IMR-90 (cell line): ENCODE measurements around the gene SEC23A. TPM values are rescaled to one million over a fixed set of nuclear protein-coding genes. Genes with fewer than 3 reads are reported as not detected.

Experiments used
- ATAC-seq: fragments of 200-7000 bp; cut with Tn5 transposase; 2 replicates; pipeline ENCODE4 v1.9.1; 2020; ENCODE audit warnings: low read depth, mild to moderate bottlenecking, moderate library complexity
- BruUV-seq: library from RNA; stranded (reverse); fragments of 400-500 nt; replicated peaks from 2 replicates; lab custom pipeline; 2021; lab: Mats Ljungman, UMichigan
- CTCF ChIA-PET: fragments of 300-600 bp; formaldehyde crosslinking; extraction: SDS; loops from one replicate; lab custom pipeline; 2021; ENCODE audit warnings: antibody characterized with exemption; lab: Yijun Ruan, JAX
- POLR2A ChIA-PET: fragments of 300-600 bp; sonication (Branson Sonifier 250); formaldehyde crosslinking; loops from one replicate; lab custom pipeline; 2022; ENCODE audit warnings: antibody characterized with exemption; ENCODE audit not compliant: unreplicated experiment; lab: Charles Lee
- DNase-seq: peaks from one replicate; pipeline ENCODE4 v3.0.0; 2013
- H2AFZ ChIP-seq: replicated peaks from 2 replicates; pipeline ENCODE3; 2013; ENCODE audit warnings: low read length, mild to moderate bottlenecking; ENCODE audit not compliant: poor library complexity
- H2AK5ac ChIP-seq: 2 replicates; pipeline ENCODE4 v1.6.1; 2013; ENCODE audit warnings: low read depth, low read length, inconsistent platforms
- H2AK9ac ChIP-seq: replicated peaks from 2 replicates; pipeline ENCODE3; 2013; ENCODE audit warnings: mild to moderate bottlenecking, low read depth, low read length, moderate library complexity; ENCODE audit not compliant: poor library complexity
- H2BK120ac ChIP-seq: 2 replicates; pipeline ENCODE4 v1.6.1; 2013; ENCODE audit warnings: low read depth, low read length, inconsistent platforms
- H2BK15ac ChIP-seq: 3 replicates; pipeline ENCODE4 v1.6.1; 2013; ENCODE audit warnings: low read depth, low read length, inconsistent platforms
- H2BK20ac ChIP-seq: 2 replicates; pipeline ENCODE4 v1.6.1; 2013; ENCODE audit warnings: low read depth, mild to moderate bottlenecking, inconsistent platforms, low read length, moderate library complexity
- H2BK5ac ChIP-seq: 2 replicates; pipeline ENCODE4 v1.6.1; 2013; ENCODE audit warnings: mild to moderate bottlenecking, low read depth, low read length, inconsistent platforms; ENCODE audit not compliant: poor library complexity, severe bottlenecking
- H3K14ac ChIP-seq: replicated peaks from 2 replicates; pipeline ENCODE4 v1.6.1; 2013; ENCODE audit warnings: low read depth, low read length, inconsistent platforms
- H3K18ac ChIP-seq: 2 replicates; pipeline ENCODE4 v1.6.1; 2013; ENCODE audit warnings: low read depth, low read length, control low read depth
- H3K23ac ChIP-seq: 2 replicates; pipeline ENCODE4 v1.6.1; 2013; ENCODE audit warnings: low read depth, low read length, inconsistent platforms
- H3K27ac ChIP-seq: 2 replicates; pipeline ENCODE4 v1.5.1; 2013; ENCODE audit warnings: mild to moderate bottlenecking, control low read depth, low read length; ENCODE audit not compliant: insufficient read depth
- H3K27me3 ChIP-seq: 2 replicates; pipeline ENCODE4 v1.6.1; 2013; ENCODE audit warnings: low read length; ENCODE audit not compliant: control insufficient read depth, insufficient read depth
- H3K36me3 ChIP-seq: 2 replicates; pipeline ENCODE4 v1.6.1; 2013; ENCODE audit warnings: low read length, mixed read lengths; ENCODE audit not compliant: control insufficient read depth, insufficient read depth
- H3K4ac ChIP-seq: 2 replicates; pipeline ENCODE4 v1.6.1; 2013; ENCODE audit warnings: low read depth, low read length, inconsistent platforms
- H3K4me1 ChIP-seq: 2 replicates; pipeline ENCODE4 v1.6.1; 2013; ENCODE audit warnings: low read length, mixed read lengths; ENCODE audit not compliant: control insufficient read depth, insufficient read depth
- H3K4me2 ChIP-seq: 2 replicates; pipeline ENCODE4 v1.6.1; 2013; ENCODE audit warnings: low read depth, mild to moderate bottlenecking, control low read depth, low read length, moderate library complexity
- H3K4me3 ChIP-seq: 2 replicates; pipeline ENCODE4 v1.5.1; 2013; ENCODE audit warnings: low read depth, mild to moderate bottlenecking, control low read depth, low read length, moderate library complexity; ENCODE audit not compliant: insufficient read depth
- H3K56ac ChIP-seq: 2 replicates; pipeline ENCODE4 v1.6.1; 2013; ENCODE audit warnings: low read length, inconsistent platforms; ENCODE audit not compliant: insufficient read depth; ENCODE audit errors: extremely low read depth
- H3K79me1 ChIP-seq, 2 experiments: 2 replicates each; pipeline ENCODE4 v1.6.1; 2013; ENCODE audit warnings: low read length in 2 of 2, inconsistent platforms in 1 of 2, low read depth in 1 of 2
- H3K9ac ChIP-seq: 2 replicates; pipeline ENCODE4 v1.6.1; 2013; ENCODE audit warnings: low read depth, low read length, control low read depth
- H3K9me1 ChIP-seq: 2 replicates; pipeline ENCODE4 v1.6.1; 2013; ENCODE audit warnings: low read length, inconsistent platforms; ENCODE audit not compliant: insufficient read depth
- H3K9me3 ChIP-seq: 2 replicates; pipeline ENCODE4 v1.6.1; 2013; ENCODE audit warnings: low read length; ENCODE audit not compliant: control insufficient read depth, insufficient read depth
- H4K20me1 ChIP-seq: 2 replicates; pipeline ENCODE4 v1.6.1; 2013; ENCODE audit warnings: low read length, inconsistent platforms; ENCODE audit not compliant: insufficient read depth
- H4K5ac ChIP-seq: 2 replicates; pipeline ENCODE4 v1.6.1; 2013; ENCODE audit warnings: mild to moderate bottlenecking, low read depth, low read length, control low read depth
- H4K8ac ChIP-seq, 2 experiments: 2 replicates each; pipeline ENCODE4 v1.6.1; 2013; ENCODE audit warnings: low read depth in 2 of 2, low read length in 2 of 2, control low read depth in 1 of 2, inconsistent platforms in 1 of 2
- H4K91ac ChIP-seq: 2 replicates; pipeline ENCODE4 v1.6.1; 2013; ENCODE audit warnings: low read depth, low read length, inconsistent platforms; ENCODE audit not compliant: insufficient read depth
- CEBPB ChIP-seq: IDR thresholded peaks from 2 replicates; pipeline ENCODE4 v1.6.1; 2012; ENCODE audit warnings: low read depth, low read length, improper control_type of control experiment
- FOS ChIP-seq: fragments of 150-350 bp; IDR thresholded peaks from 2 replicates; pipeline ENCODE4 v1.6.1; 2016; ENCODE audit warnings: low read depth, low read length
- MAFK ChIP-seq: IDR thresholded peaks from 2 replicates; pipeline ENCODE4 v1.6.1; 2012; ENCODE audit warnings: low read depth, low read length, improper control_type of control experiment
- MAZ ChIP-seq: IDR thresholded peaks from 2 replicates; pipeline ENCODE4 v1.6.1; 2012; ENCODE audit warnings: low read depth, mild to moderate bottlenecking, low read length, improper control_type of control experiment, moderate library complexity, borderline replicate concordance
- NFE2L2 ChIP-seq: fragments of 150-350 bp; IDR thresholded peaks from 2 replicates; pipeline ENCODE4 v1.6.1; 2016; ENCODE audit warnings: low read depth, mild to moderate bottlenecking, low read length
- POLR2A ChIP-seq: IDR thresholded peaks from 2 replicates; pipeline ENCODE4 v1.6.1; 2012; ENCODE audit warnings: mild to moderate bottlenecking, low read depth, low read length
- SMC3 ChIP-seq: fragments of 150-350 bp; IDR thresholded peaks from 2 replicates; pipeline ENCODE4 v1.6.1; 2016; ENCODE audit warnings: low read depth, mild to moderate bottlenecking, antibody characterized with exemption, low read length, moderate library complexity
- WGBS, 2 experiments: methylation state at CpG; one replicate each; pipeline versions ENCODE4 v1.1.5 to v1.1.7; 2013; ENCODE audit warnings: missing lambda C conversion rate in 2 of 2; ENCODE audit not compliant: insufficient read length in 1 of 2; ENCODE audit errors: extremely low coverage in 2 of 2; 5-methylcytosine and 5-hydroxymethylcytosine counted together
- dilution Hi-C: fragments of 300-500 bp; cut with HindIII; formaldehyde crosslinking; loops from one replicate; pipeline ENCODE4 v1.14.3; 2018; ENCODE audit warnings: low sequenced_read_pairs; ENCODE audit not compliant: unreplicated experiment
- in situ Hi-C: fragments of 300-500 bp; cut with MboI; formaldehyde crosslinking; loops from 3 replicates; pipeline ENCODE4 v1.14.3; 2019; ENCODE audit warnings: low sequenced_read_pairs, inconsistent platforms, mixed read lengths
- intact Hi-C: fragments of 100-400 bp; cut with micrococcal nuclease; formaldehyde crosslinking; loops from 2 replicates; pipeline ENCODE4 v1.10.0; 2022
- polyA plus RNA-seq, 3 experiments: library from polyadenylated mRNA; depleted of rRNA; stranded (reverse); fragments of >200 nt; gene quantifications; 2 replicates each; pipeline ENCODE4 v1.2.3, GENCODE V29; 2012; ENCODE audit warnings: low replicate concordance in 1 of 3
- total RNA-seq: library from RNA; depleted of rRNA; stranded (reverse); fragments of >200 nt; gene quantifications from 2 replicates; pipeline ENCODE4 v1.2.3, GENCODE V29; 2012
- TF ChIP-seq, protein P1 (sequence below): fragments of 150-350 bp; IDR thresholded peaks from 2 replicates; pipeline ENCODE4 v1.6.1; 2016; ENCODE audit warnings: low read depth, mild to moderate bottlenecking, low read length, moderate library complexity, borderline replicate concordance

SEC23A gene
- total and polyA plus RNA-seq, 2 of the 4 experiments (the other 2 are of a cell fraction), result 141 to 609 TPM

DNA sequence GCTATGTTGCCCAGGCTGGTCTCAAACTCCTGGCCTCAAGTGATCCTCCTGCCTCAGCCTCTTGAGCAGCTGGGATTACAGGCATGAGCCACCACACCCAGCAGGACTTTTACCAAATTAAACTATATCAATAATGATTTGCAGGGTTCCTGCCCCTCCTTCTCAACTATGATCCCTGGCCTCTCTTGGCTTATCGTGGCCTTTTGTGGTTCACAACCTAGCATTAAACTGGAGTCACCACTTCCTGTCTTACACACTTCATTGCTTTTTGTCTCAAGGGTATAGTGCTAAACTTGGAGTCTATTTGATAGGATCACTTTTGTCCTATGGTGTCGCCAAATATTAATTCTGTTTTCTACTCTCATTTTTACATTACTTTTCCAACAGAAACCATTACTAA is 64.5 kb downstream of the SEC23A start:
- POLR2A ChIA-PET, result no interaction called here
- no TSS peak for BruUV-seq
- no peak overlapping the region for H4K5ac ChIP-seq

More for the DNA sequence above, 64.5 kb downstream of the SEC23A start:
- Histone ChIP-seq H2AFZ (no peak overlapping the region), H2BK15ac (no peak overlapping the region), H4K91ac (no peak overlapping the region), H4K8ac (no peak overlapping the region), H3K56ac (no peak overlapping the region), H4K20me1 (no peaks in the 10 kb centered on the region), H3K4me3 (no peak overlapping the region), H3K4me2 (no peak overlapping the region), H3K9me1 (no peaks in the 10 kb centered on the region), H3K14ac (no peak overlapping the region), H2AK9ac (no peak overlapping the region), H3K9ac (no peak overlapping the region), H3K4ac (no peak overlapping the region), H2AK5ac (no peak overlapping the region), H3K27ac (no peak overlapping the region), H3K9me3 (no peaks in the 10 kb centered on the region), H3K27me3 (no peaks in the 10 kb centered on the region), H3K36me3 (peaks cover 41% of the 10 kb centered on the region), H2BK120ac (no peak overlapping the region), H3K23ac (no peak overlapping the region), H2BK5ac (no peak overlapping the region), H2BK20ac (no peak overlapping the region), H3K4me1 (no peaks in the 10 kb centered on the region), H3K18ac (no peak overlapping the region), H3K79me1 (peaks cover 9 to 13% of the 10 kb centered on the region in 2 experiments)
- intact Hi-C loops, result loop anchor here (5.0 kb wide), 1 partner anchor 39 kb away; no protein-coding TSS in a partner anchor
- ATAC-seq (no peak), DNase-seq (no peak)
- CTCF ChIA-PET, result interaction anchor here (0.7 to 0.8 kb wide), 3 partner anchors 9 to 44 kb away, joined by 4 to 6 read pairs (median 5); no protein-coding TSS in a partner anchor
- no CpG with 5 or more reads among the region's 2 CpGs for whole genome bisulfite sequencing, 2 experiments
- in situ Hi-C loops, result no loop called here
- no peak for TF ChIP-seq POLR2A
- TF ChIP-seq, protein P1, sequence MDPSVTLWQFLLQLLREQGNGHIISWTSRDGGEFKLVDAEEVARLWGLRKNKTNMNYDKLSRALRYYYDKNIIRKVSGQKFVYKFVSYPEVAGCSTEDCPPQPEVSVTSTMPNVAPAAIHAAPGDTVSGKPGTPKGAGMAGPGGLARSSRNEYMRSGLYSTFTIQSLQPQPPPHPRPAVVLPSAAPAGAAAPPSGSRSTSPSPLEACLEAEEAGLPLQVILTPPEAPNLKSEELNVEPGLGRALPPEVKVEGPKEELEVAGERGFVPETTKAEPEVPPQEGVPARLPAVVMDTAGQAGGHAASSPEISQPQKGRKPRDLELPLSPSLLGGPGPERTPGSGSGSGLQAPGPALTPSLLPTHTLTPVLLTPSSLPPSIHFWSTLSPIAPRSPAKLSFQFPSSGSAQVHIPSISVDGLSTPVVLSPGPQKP, result no peak
- no peak for TF ChIP-seq FOS
- TF ChIP-seq NFE2L2, result no peak
- TF ChIP-seq CEBPB, result no peak
- no peak for TF ChIP-seq SMC3
- TF ChIP-seq MAZ, result no peak
- TF ChIP-seq MAFK, result no peak
- dilution Hi-C loops, result no loop called here
